K562 (cell line): ENCODE measurements around the gene IPO11. TPM values are rescaled to one million over a fixed set of nuclear protein-coding genes. Genes with fewer than 3 reads are reported as not detected.

Experiments used
- ARID1B ChIP-seq: fragments of 450-650 bp; IDR thresholded peaks from 2 replicates; pipeline ENCODE4 v1.6.1; 2016; ENCODE audit warnings: antibody characterized with exemption, mild to moderate bottlenecking, inconsistent platforms
- E4F1 ChIP-seq: fragments of 250-450 bp; sonication (Bioruptor Pico); IDR thresholded peaks from 2 replicates; pipeline ENCODE4 v1.5.0; 2021; ENCODE audit warnings: mild to moderate bottlenecking, borderline replicate concordance
- FOSL1 ChIP-seq: fragments of 200-800 bp; sonication (Bioruptor generic); conservative IDR thresholded peaks from 2 replicates; pipeline ENCODE4 v1.6.1; 2016; ENCODE audit warnings: missing genetic modification characterization, missing compliant biosample characterization
- HBP1 ChIP-seq: fragments of 450-650 bp; formaldehyde crosslinking; IDR thresholded peaks from 2 replicates; pipeline ENCODE4 v1.4.0; 2022; ENCODE audit warnings: missing genetic modification characterization
- HDAC3 ChIP-seq: fragments of 450-650 bp; IDR thresholded peaks from 2 replicates; pipeline ENCODE4 v1.6.1; 2018; ENCODE audit warnings: borderline replicate concordance, mild to moderate bottlenecking, moderate library complexity; ENCODE audit not compliant: partially characterized antibody
- HLTF ChIP-seq: fragments of 450-650 bp; IDR thresholded peaks from 2 replicates; pipeline ENCODE4 v1.6.1; 2016
- MEIS2 ChIP-seq: fragments of 450-650 bp; IDR thresholded peaks from 2 replicates; pipeline ENCODE4 v1.6.1; 2014; ENCODE audit warnings: mild to moderate bottlenecking; ENCODE audit not compliant: partially characterized antibody
- MYNN ChIP-seq, 2 experiments: sonication (generic); formaldehyde crosslinking in 1 of 2; IDR thresholded peaks; 2 replicates each; pipeline versions ENCODE4 v1.5.0 to v1.6.1; 2016 to 2020; ENCODE audit warnings: antibody characterized with exemption in 1 of 2, missing genetic modification reagents in 1 of 2
- POLR2A ChIP-seq: fragments of 450-650 bp; conservative IDR thresholded peaks from 2 replicates; pipeline ENCODE4 v1.6.1; 2016
- RUNX1 ChIP-seq: sonication (generic); IDR thresholded peaks from 2 replicates; pipeline ENCODE4 v1.6.1; 2016; ENCODE audit warnings: antibody characterized with exemption, low read depth
- SMARCE1 ChIP-seq: fragments of 450-650 bp; IDR thresholded peaks from 2 replicates; pipeline ENCODE4 v1.7.1; 2016; ENCODE audit warnings: mild to moderate bottlenecking
- SNRNP70 ChIP-seq: fragments of 200-400 bp; formaldehyde crosslinking; optimal IDR thresholded peaks from 2 replicates; pipeline ENCODE3; 2017; ENCODE audit warnings: low read depth, low read length
- SP1 ChIP-seq: sonication (generic); formaldehyde crosslinking; IDR thresholded peaks from 2 replicates; pipeline ENCODE4 v1.8.1; 2022; ENCODE audit warnings: mild to moderate bottlenecking, missing genetic modification reagents
- TBP ChIP-seq: optimal IDR thresholded peaks from 2 replicates; pipeline ENCODE3; 2011; ENCODE audit warnings: low read depth, low read length, improper control_type of control experiment
- THAP7 ChIP-seq: fragments of 250-450 bp; sonication (Bioruptor Pico); IDR thresholded peaks from 2 replicates; pipeline ENCODE4 v1.5.0; 2021
- U2AF2 ChIP-seq: fragments of 200-400 bp; formaldehyde crosslinking; optimal IDR thresholded peaks from 2 replicates; pipeline ENCODE3; 2017; ENCODE audit warnings: low read depth, mild to moderate bottlenecking, low read length
- ZBTB8A ChIP-seq: fragments of 450-650 bp; IDR thresholded peaks from 2 replicates; pipeline ENCODE4 v1.6.1; 2018; ENCODE audit warnings: mild to moderate bottlenecking, moderate library complexity; ENCODE audit not compliant: partially characterized antibody
- ZFP30 ChIP-seq: fragments of 250-450 bp; sonication (Bioruptor Pico); IDR thresholded peaks from 2 replicates; pipeline ENCODE4 v1.8.0; 2022; ENCODE audit warnings: moderate library complexity, mild to moderate bottlenecking, inconsistent platforms, borderline replicate concordance
- ZFP36 ChIP-seq: fragments of 150-350 bp; IDR thresholded peaks from 2 replicates; pipeline ENCODE4 v1.6.1; 2018; ENCODE audit warnings: low read length, low read depth; ENCODE audit not compliant: partially characterized antibody
- ZNF12 ChIP-seq: sonication (generic); formaldehyde crosslinking; IDR thresholded peaks from 2 replicates; pipeline ENCODE4 v1.4.0; 2020; ENCODE audit warnings: mild to moderate bottlenecking, missing genetic modification reagents
- ZNF197 ChIP-seq: fragments of 200-800 bp; sonication (Bioruptor generic); IDR thresholded peaks from 2 replicates; pipeline ENCODE4 v1.6.1; 2016; ENCODE audit warnings: low read depth, missing genetic modification characterization, missing compliant biosample characterization
- ZNF24 ChIP-seq: fragments of 450-650 bp; IDR thresholded peaks from 2 replicates; pipeline ENCODE4 v1.6.1; 2016
- ZNF445 ChIP-seq: fragments of 250-450 bp; sonication (Bioruptor Pico); IDR thresholded peaks from 2 replicates; pipeline ENCODE4 v1.4.0; 2020; ENCODE audit warnings: low read depth, mild to moderate bottlenecking, moderate library complexity
- ZSCAN29 ChIP-seq: fragments of 450-650 bp; IDR thresholded peaks from 2 replicates; pipeline ENCODE4 v1.6.1; 2017
- polyA plus RNA-seq, 8 experiments: library from polyadenylated mRNA; depleted of rRNA in 4 of 8; stranded (reverse) in 5 of 8; unstranded in 3 of 8; fragments of >200 nt; fragmentation: Nextera tagmentation in 2 of 8; fragmentation: Illumina TruSeq in 1 of 8; extraction: Ambion mirVana in 2 of 8; extraction: Trizol in 1 of 8; gene quantifications; 2 replicates each; pipeline versions ENCODE4 v1.2.1 to v1.2.3, GENCODE V29; 2011 to 2014; ENCODE audit warnings: inconsistent platforms in 1 of 8, missing spikeins in 1 of 8
- total RNA-seq, 7 experiments: library from RNA; depleted of rRNA in 6 of 7; stranded (reverse); fragments of >200 nt in 6 of 7; fragmentation: Illumina TruSeq in 2 of 7; extraction: Trizol in 2 of 7; gene quantifications; 2 replicates each; pipeline versions ENCODE4 v1.2.1 to v1.2.3, GENCODE V29; 2011 to 2021; ENCODE audit warnings: low replicate concordance in 1 of 7

Gene IPO11
- total and polyA plus RNA-seq, 9 of the 15 experiments (the other 6 are each of a cell fraction or from before 2014, with no cell fraction given), result 38.7 to 96.0 (median 70.9) TPM

GRCh38 chr5:62538017-62538942 is 125.7 kb downstream of the IPO11 start (continued):
- no peak for TF ChIP-seq TBP
- TF ChIP-seq SMARCE1, result peak; percentile 83; the same call in 1 of the 2 replicates
- TF ChIP-seq ARID1B, result peak; percentile 81
- no peak for TF ChIP-seq ZFP30
- TF ChIP-seq SP1 (CRISPR knock-in tag), result no peak
- TF ChIP-seq ZNF24, result no peak
- no peak for TF ChIP-seq ZBTB8A
- TF ChIP-seq POLR2A, result no peak
- TF ChIP-seq ZFP36, result no peak
- TF ChIP-seq ZNF445 (CRISPR knock-in tag), result no peak
- no peak for TF ChIP-seq ZNF197 (CRISPR knock-in tag)
- no peak for TF ChIP-seq THAP7
- TF ChIP-seq HLTF, result no peak
- no peak for TF ChIP-seq HDAC3
- TF ChIP-seq SNRNP70, result no peak
- no peak for TF ChIP-seq E4F1 (CRISPR knock-in tag)
- TF ChIP-seq RUNX1, result no peak
- TF ChIP-seq U2AF2, result no peak
- peak; percentile 94 for TF ChIP-seq FOSL1 (tag)
- TF ChIP-seq MYNN (IDR thresholded peaks at IDR 0.05), result no peak
- no peak for TF ChIP-seq MYNN (CRISPR knock-in tag; IDR thresholded peaks at IDR 0.05)
- TF ChIP-seq HBP1, result no peak
- TF ChIP-seq ZNF12 (CRISPR knock-in tag), result no peak
- no peak for TF ChIP-seq ZSCAN29
- peak; percentile 50 for TF ChIP-seq MEIS2
